ENCODE results near the gene POLA2. TPM values are rescaled to one million over a fixed set of nuclear protein-coding genes. Genes with fewer than 3 reads are reported as not detected.
A peak's percentile ranks its signal among the peaks of the same experiment; 100 is the strongest.

Gene POLA2
- total RNA-seq, 1 experiment from 2014 or later, result 44.2 TPM

DNA sequence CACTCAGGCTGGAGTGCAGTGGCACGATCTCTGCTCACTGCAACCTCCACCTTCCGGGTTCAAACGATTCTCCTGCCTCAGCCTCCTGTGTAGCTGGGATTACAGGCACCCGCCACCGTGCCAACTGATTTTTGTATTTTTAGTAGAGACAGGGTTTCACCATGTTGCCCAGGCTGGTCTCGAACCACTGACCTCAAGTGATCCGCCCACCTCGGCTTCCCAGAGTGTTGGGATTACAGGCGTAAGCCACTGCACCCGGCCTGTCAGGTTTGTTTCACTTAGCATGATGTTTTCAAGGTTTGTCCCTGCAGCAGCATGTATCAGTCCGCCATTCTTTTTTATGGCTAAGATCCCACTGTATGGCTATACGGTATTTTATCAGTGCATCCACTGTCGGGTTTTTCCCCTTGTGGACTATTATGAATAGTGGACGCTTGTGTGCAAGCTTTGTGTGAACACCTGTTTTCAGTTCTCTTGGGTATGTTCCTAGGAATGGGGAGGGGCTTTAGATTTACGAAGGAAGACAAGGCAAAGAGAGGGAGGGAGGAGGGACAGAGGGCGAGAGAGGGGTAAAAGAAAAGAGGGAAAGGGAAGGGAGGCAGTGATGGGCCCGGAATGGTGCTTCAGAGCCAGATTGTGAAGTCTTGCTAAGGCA lies 39.0 kb downstream of the POLA2 start:
- H3K27ac ChIP-seq, result no peak overlapping the region
- peaks cover 5% of the 10 kb centered on the region; the same call in 1 of the 2 replicates for H3K4me1 ChIP-seq (replicated peaks)

DNA sequence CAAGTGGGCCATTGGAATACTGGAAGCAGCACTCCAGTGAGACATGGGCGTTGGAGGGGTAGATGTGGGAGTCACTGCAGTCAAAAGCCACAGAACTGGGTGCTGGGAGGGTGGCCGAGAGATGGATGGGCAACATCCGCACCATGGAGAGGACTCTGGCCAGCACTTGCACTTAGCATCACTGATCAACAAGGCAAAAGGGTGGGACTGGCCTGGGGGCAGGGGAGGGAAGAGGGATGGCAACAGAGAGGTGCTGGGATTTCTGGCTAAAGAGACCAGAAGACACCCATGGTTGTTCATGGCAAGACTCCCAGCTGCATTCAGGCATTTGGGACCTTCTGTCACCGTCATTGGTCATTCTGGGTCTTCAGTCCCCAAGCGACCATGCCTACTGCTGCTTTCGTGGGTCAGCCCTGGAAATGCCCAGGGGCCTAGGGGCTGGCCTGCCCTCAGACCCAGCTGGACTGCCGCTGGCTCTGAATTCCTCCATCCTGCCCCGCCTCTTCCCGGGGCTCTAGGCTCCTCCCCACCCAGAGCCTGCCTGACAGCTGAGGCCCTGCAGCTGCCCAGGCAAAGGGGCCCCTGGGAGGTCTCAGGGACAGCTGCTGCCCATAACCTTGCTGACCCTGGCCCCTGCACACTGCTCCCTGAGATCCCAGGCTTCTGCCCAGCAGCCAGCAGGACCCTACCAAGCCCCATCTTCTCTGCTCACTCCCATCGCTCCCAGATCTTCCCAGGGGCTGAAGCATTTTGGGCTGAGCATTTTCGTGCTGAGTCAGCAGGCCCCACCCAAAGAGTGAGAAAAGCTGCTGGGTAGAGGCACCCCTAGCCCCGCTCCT lies 39.9 kb downstream of the POLA2 start:
- Histone ChIP-seq H3K4me1 (replicated peaks) (peaks cover 5% of the 10 kb centered on the region; the same call in 1 of the 2 replicates), H3K9me3 (replicated peaks) (no peaks in the 10 kb centered on the region), H3K36me3 (peaks cover 78% of the 10 kb centered on the region), H3K27me3 (replicated peaks) (no peaks in the 10 kb centered on the region), H3K27ac (no peak overlapping the region), H3K4me3 (no peak overlapping the region)
- DNase-seq (ENCODE audit: low read depth in 1 of 2, low spot score in 2 of 2), result no peak

More for the DNA sequence above, 39.0 kb downstream of the POLA2 start:
- Histone ChIP-seq H3K36me3 (peaks cover 84% of the 10 kb centered on the region), H3K4me3 (no peak overlapping the region), H3K27me3 (replicated peaks) (no peaks in the 10 kb centered on the region), H3K9me3 (replicated peaks) (no peaks in the 10 kb centered on the region)
- DNase-seq (ENCODE audit: low read depth in 1 of 2, low spot score in 2 of 2), result no peak

GRCh38 chr11:65303555-65303954 lies 41.8 kb downstream of the POLA2 start:
- Histone ChIP-seq H3K4me1 (replicated peaks) (peaks cover 15% of the 10 kb centered on the region), H3K9me3 (replicated peaks) (no peaks in the 10 kb centered on the region), H3K27me3 (replicated peaks) (no peaks in the 10 kb centered on the region), H3K27ac (no peak overlapping the region), H3K4me3 (no peak overlapping the region), H3K36me3 (peaks cover 60% of the 10 kb centered on the region)
- DNase-seq (ENCODE audit: low read depth in 1 of 2, low spot score in 2 of 2), result no peak

GRCh38 chr11:65304110-65304509 lies 42.3 kb downstream of the POLA2 start:
- no peak for DNase-seq (ENCODE audit: low read depth in 1 of 2, low spot score in 2 of 2)
- H3K27me3 ChIP-seq (replicated peaks), result no peaks in the 10 kb centered on the region

GRCh38 chr11:65304613-65305012 lies 42.9 kb downstream of the POLA2 start:
- Histone ChIP-seq H3K27me3 (replicated peaks) (no peaks in the 10 kb centered on the region), H3K27ac (no peak overlapping the region), H3K4me3 (no peak overlapping the region), H3K4me1 (replicated peaks) (peaks cover 20% of the 10 kb centered on the region), H3K36me3 (peaks cover 49% of the 10 kb centered on the region), H3K9me3 (replicated peaks) (no peaks in the 10 kb centered on the region)
- DNase-seq (ENCODE audit: low read depth in 1 of 2, low spot score in 2 of 2), result no peak

More at GRCh38 chr11:65304110-65304509, 42.3 kb downstream of the POLA2 start:
- H3K4me3 ChIP-seq, result no peak overlapping the region
- peaks cover 19% of the 10 kb centered on the region for H3K4me1 ChIP-seq (replicated peaks)
- no peaks in the 10 kb centered on the region for H3K9me3 ChIP-seq (replicated peaks)
- H3K36me3 ChIP-seq, result peaks cover 54% of the 10 kb centered on the region
- no peak overlapping the region for H3K27ac ChIP-seq

GRCh38 chr11:65305501-65306268 lies 43.9 kb downstream of the POLA2 start:
- no peak overlapping the region for H3K27ac ChIP-seq

GRCh38 chr11:65307298-65308229 lies 45.8 kb downstream of the POLA2 start:
- no peaks in the 10 kb centered on the region for H3K9me3 ChIP-seq (replicated peaks)
- DNase-seq (ENCODE audit: low read depth in 1 of 2, low spot score in 2 of 2), result no peak
- H3K4me1 ChIP-seq (replicated peaks), result peaks cover 34% of the 10 kb centered on the region
- no peaks in the 10 kb centered on the region for H3K27me3 ChIP-seq (replicated peaks)
- H3K36me3 ChIP-seq, result peaks cover 24% of the 10 kb centered on the region
- no peak overlapping the region for H3K4me3 ChIP-seq
- H3K27ac ChIP-seq, result no peak overlapping the region

More at GRCh38 chr11:65305501-65306268, 43.9 kb downstream of the POLA2 start:
- Histone ChIP-seq H3K4me1 (replicated peaks) (peaks cover 30% of the 10 kb centered on the region), H3K27me3 (replicated peaks) (no peaks in the 10 kb centered on the region), H3K4me3 (no peak overlapping the region), H3K9me3 (replicated peaks) (no peaks in the 10 kb centered on the region), H3K36me3 (peaks cover 38% of the 10 kb centered on the region)
- DNase-seq (ENCODE audit: low read depth in 1 of 2, low spot score in 2 of 2), result peak in 1 of 2 experiments; percentile 34

- Histone ChIP-seq H3K27me3 (replicated peaks) (no peaks in the 10 kb centered on the region), H3K4me1 (replicated peaks) (peaks cover 35% of the 10 kb centered on the region), H3K9me3 (replicated peaks) (no peaks in the 10 kb centered on the region), H3K4me3 (no peak overlapping the region), H3K36me3 (peaks cover 18% of the 10 kb centered on the region), H3K27ac (no peak overlapping the region)
- peak in 1 of 2 experiments; percentile 33 for DNase-seq (ENCODE audit: low read depth in 1 of 2, low spot score in 2 of 2)
Observed at GRCh38 chr11:65308281-65308891, 46.6 kb downstream of the POLA2 start.

GRCh38 chr11:65309006-65309405 lies 47.2 kb downstream of the POLA2 start:
- Histone ChIP-seq H3K27ac (no peak overlapping the region), H3K27me3 (replicated peaks) (no peaks in the 10 kb centered on the region), H3K36me3 (peaks cover 12% of the 10 kb centered on the region), H3K4me1 (replicated peaks) (peaks cover 39% of the 10 kb centered on the region), H3K4me3 (no peak overlapping the region), H3K9me3 (replicated peaks) (no peaks in the 10 kb centered on the region)
- no peak for DNase-seq (ENCODE audit: low read depth in 1 of 2, low spot score in 2 of 2)

DNA sequence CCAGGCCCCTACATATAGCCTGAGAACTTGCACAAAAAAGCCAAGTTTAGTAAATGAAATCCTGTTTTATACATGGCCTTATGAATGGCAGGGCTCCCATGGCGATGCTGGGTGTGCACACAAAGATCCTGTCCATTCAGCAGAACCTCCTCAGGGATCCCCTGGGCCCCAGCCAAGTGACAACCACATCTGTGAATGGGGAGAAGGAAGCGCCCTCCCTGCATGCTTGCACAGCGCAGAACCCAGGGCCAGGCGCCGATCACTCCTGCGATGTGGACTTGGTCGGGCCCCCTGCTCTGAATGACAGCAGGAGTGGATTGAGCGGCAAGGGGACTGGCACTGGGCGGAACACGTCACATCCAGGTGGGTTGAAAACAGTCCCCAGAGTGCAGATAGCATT lies 48.5 kb downstream of the POLA2 start:
- Histone ChIP-seq H3K27ac (no peak overlapping the region), H3K36me3 (peaks cover 10% of the 10 kb centered on the region), H3K27me3 (replicated peaks) (no peaks in the 10 kb centered on the region), H3K4me1 (replicated peaks) (peaks cover 44% of the 10 kb centered on the region), H3K9me3 (replicated peaks) (no peaks in the 10 kb centered on the region), H3K4me3 (no peak overlapping the region)
- peak in 1 of 2 experiments; percentile 82 for DNase-seq (ENCODE audit: low read depth in 1 of 2, low spot score in 2 of 2)

GRCh38 chr11:65310736-65311135 lies 49.0 kb downstream of the POLA2 start:
- Histone ChIP-seq H3K36me3 (peaks cover 7% of the 10 kb centered on the region), H3K4me3 (no peak overlapping the region), H3K4me1 (replicated peaks) (peaks cover 45% of the 10 kb centered on the region), H3K27me3 (replicated peaks) (no peaks in the 10 kb centered on the region), H3K27ac (no peak overlapping the region), H3K9me3 (replicated peaks) (no peaks in the 10 kb centered on the region)
- peak in 1 of 2 experiments; percentile 63 for DNase-seq (ENCODE audit: low read depth in 1 of 2, low spot score in 2 of 2)

GRCh38 chr11:65311170-65311678 lies 49.5 kb downstream of the POLA2 start:
- DNase-seq (ENCODE audit: low read depth in 1 of 2, low spot score in 2 of 2), result no peak
- no peak overlapping the region for H3K4me3 ChIP-seq
- H3K27ac ChIP-seq, result no peak overlapping the region
- H3K4me1 ChIP-seq (replicated peaks), result peaks cover 50% of the 10 kb centered on the region
- no peaks in the 10 kb centered on the region for H3K27me3 ChIP-seq (replicated peaks)
- no peaks in the 10 kb centered on the region for H3K9me3 ChIP-seq (replicated peaks)
- H3K36me3 ChIP-seq, result peaks cover 7% of the 10 kb centered on the region
